ENCODE results near the gene DRD4. TPM values are rescaled to one million over a fixed set of nuclear protein-coding genes. Genes with fewer than 3 reads are reported as not detected.
"Not testable (repeated sequence)": the region's sequence is repeated elsewhere in the genome, so short reads cannot be mapped to it uniquely, and the experiment has no call there.

The DRD4 gene
- total RNA-seq, 1 donor from 2014 or later, result 1.2 TPM

DNA sequence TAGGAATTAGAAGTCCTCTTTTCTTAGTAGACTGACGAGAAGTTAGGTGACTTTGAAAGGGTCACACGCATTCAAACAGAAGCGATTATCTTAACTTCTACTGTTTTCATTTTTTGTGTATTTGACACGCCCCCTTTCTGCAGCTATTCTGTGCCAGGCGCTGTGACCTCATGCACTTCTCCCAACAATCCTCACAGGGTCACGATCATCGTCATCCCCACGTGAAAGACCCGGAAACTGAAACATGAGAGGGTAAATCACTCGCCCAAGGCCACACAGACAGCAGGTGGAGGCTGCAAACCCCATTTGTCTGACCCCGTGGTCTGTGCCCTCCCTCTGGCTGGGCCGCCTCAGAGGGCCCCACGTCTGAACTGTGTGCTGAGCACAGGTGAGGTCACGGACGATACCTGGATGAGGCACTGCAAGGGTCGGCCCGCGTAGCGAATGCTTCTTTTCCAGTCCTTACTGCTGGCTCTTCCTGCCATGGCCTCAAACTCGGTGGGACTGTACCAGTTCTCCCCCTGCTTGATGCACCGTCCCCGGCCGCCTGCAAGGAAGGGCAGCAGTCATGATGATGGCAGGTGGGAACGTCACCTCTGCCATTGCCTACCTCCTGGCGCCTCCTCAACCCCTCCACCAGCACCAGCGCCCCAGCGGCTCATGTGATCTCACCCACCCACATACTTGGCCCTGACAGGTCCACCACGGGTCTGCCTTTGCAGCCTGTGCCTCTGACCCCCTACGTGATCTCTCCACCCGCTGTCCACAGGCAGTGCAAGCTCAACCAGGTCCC lies 49.6 kb downstream of the DRD4 start:
- peaks cover 75% of the 10 kb centered on the region for H3K36me3 ChIP-seq
- no peak overlapping the region for H3K27ac ChIP-seq
- intact Hi-C loops (cut with DNase I), result no loop called here
- H3K9me3 ChIP-seq, result no peaks in the 10 kb centered on the region
- no peak for DNase-seq
- ATAC-seq, result no peak
- H3K4me3 ChIP-seq, result no peak overlapping the region
- TF ChIP-seq, protein P1, sequence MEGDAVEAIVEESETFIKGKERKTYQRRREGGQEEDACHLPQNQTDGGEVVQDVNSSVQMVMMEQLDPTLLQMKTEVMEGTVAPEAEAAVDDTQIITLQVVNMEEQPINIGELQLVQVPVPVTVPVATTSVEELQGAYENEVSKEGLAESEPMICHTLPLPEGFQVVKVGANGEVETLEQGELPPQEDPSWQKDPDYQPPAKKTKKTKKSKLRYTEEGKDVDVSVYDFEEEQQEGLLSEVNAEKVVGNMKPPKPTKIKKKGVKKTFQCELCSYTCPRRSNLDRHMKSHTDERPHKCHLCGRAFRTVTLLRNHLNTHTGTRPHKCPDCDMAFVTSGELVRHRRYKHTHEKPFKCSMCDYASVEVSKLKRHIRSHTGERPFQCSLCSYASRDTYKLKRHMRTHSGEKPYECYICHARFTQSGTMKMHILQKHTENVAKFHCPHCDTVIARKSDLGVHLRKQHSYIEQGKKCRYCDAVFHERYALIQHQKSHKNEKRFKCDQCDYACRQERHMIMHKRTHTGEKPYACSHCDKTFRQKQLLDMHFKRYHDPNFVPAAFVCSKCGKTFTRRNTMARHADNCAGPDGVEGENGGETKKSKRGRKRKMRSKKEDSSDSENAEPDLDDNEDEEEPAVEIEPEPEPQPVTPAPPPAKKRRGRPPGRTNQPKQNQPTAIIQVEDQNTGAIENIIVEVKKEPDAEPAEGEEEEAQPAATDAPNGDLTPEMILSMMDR (IDR thresholded peaks at IDR 0.05), result no peak
- H3K27me3 ChIP-seq, result no peaks in the 10 kb centered on the region
- H3K4me1 ChIP-seq, result no peaks in the 10 kb centered on the region

DNA sequence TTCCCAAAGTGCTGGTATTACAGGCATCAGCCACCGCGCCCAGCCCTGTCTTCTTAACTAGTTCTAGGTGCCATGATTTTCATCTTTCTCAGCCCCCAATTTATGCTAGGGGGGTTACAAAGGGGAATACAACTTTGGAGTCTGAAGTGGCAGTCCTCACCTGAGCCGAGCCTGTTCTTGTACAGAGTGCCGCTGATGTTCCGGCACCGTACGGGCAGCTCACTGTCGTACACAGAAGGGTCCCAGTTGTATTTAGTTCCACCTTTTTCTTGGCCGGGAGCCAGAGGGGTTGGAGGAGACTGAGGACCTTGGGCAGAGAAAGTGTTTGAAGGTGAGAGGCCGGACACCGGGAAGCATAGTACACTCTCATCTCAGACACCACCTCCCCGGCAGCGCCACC lies 50.7 kb downstream of the DRD4 start:
- DNase-seq (no peak), ATAC-seq (no peak)
- peaks cover 71% of the 10 kb centered on the region for H3K36me3 ChIP-seq

DNA sequence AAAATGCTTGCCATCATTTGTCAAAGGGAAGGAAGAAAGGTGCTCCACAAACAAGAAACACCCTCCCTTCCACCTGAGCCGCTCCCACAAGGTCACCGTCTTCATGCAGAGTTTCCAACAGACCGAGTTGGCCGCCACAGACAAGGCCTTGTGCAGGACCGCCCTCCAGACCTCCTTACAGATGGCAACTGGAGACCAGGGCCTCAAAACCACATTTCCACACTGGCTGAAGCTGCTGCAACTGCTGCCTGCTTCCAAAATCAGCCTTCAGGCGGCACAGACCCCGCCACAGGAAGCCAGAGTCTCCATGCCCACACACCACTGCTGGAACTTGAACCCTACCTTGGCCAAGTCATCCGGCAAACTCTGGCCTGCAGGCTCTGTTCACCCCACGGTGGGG lies 51.6 kb downstream of the DRD4 start:
- ATAC-seq (no peak), DNase-seq (no peak)
- H3K27me3 ChIP-seq, result no peaks in the 10 kb centered on the region
- H3K36me3 ChIP-seq, result peaks cover 64% of the 10 kb centered on the region
- H3K9me3 ChIP-seq, result no peaks in the 10 kb centered on the region
- no peak overlapping the region for H3K4me3 ChIP-seq
- no peak overlapping the region for H3K27ac ChIP-seq
- TF ChIP-seq, protein P1 (IDR thresholded peaks at IDR 0.05), result no peak
- peaks cover 10% of the 10 kb centered on the region for H3K4me1 ChIP-seq
- intact Hi-C loops (cut with DNase I), result no loop called here

More for the DNA sequence above, 50.7 kb downstream of the DRD4 start:
- no peak overlapping the region for H3K27ac ChIP-seq
- H3K9me3 ChIP-seq, result no peaks in the 10 kb centered on the region
- no peaks in the 10 kb centered on the region for H3K27me3 ChIP-seq
- no peak overlapping the region for H3K4me3 ChIP-seq
- intact Hi-C loops (cut with DNase I), result no loop called here
- TF ChIP-seq, protein P1 (IDR thresholded peaks at IDR 0.05), result no peak
- H3K4me1 ChIP-seq, result peaks cover under 1% of the 10 kb centered on the region

DNA sequence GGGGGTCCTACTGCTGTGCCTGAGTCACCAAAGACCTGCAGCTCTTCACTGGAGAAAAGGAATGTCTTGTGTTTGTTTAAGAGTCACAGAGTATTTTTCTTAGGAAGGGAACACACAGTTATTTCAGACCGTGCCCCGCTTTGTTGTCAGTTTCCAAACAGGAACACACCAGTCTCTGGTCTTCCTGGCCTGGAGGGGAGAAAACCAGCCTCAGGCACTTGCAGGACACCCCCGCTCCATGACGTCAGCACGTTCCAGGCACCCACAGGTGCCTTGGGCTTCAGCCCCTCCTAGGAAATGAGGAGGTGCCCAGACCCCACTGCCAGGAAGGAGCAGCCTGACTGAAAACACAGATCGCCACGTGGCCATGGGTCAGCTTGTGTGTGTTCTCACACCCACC lies 52.6 kb downstream of the DRD4 start:
- no peak overlapping the region for H3K27ac ChIP-seq
- DNase-seq, result no peak
- TF ChIP-seq, protein P1 (IDR thresholded peaks at IDR 0.05), result no peak
- peaks cover 13% of the 10 kb centered on the region for H3K4me1 ChIP-seq
- peak; percentile 33 for ATAC-seq
- H3K4me3 ChIP-seq, result no peak overlapping the region
- H3K27me3 ChIP-seq, result no peaks in the 10 kb centered on the region
- peaks cover 55% of the 10 kb centered on the region for H3K36me3 ChIP-seq
- intact Hi-C loops (cut with DNase I), result no loop called here
- H3K9me3 ChIP-seq, result no peaks in the 10 kb centered on the region

DNA sequence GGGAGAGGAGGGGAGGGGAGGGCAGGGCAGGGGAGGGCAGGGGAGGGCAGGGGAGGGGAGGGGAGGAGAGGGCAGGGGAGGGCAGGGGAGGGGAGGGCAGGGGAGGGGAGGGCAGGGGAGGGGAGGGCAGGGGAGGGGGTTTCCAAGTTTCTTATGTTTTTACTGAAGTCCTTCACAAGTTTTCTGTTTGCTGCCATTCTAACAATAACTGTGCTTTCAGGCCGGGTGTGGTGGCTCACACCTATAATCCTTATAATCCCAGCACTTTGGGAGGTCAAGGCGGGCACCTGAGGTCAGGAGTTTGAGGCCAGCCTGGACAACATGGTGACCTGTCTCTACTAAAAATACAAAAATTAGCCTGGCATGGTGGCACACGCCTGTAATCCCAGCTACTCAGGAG lies 53.2 kb downstream of the DRD4 start:
- peaks cover 13% of the 10 kb centered on the region for H3K4me1 ChIP-seq
- H3K9me3 ChIP-seq; H3K27me3 ChIP-seq; DNase-seq; H3K4me3 ChIP-seq; ATAC-seq; H3K27ac ChIP-seq; intact Hi-C loops (cut with DNase I): not testable (repeated sequence)
- peaks cover 49% of the 10 kb centered on the region for H3K36me3 ChIP-seq

Other genes with a start within 250 kb of the DRD4 start
- gene PKP3, start 243.1 kb upstream of the DRD4 start, total RNA-seq, result 40.4 TPM
- gene SIGIRR, start 222.3 kb upstream of the DRD4 start, total RNA-seq, result 80.9 TPM
- 22.4 TPM for gene ANO9, start 195.3 kb upstream of the DRD4 start, total RNA-seq
- gene PTDSS2, start 187.0 kb upstream of the DRD4 start, total RNA-seq, result 31.1 TPM
- gene RNH1, start 130.0 kb upstream of the DRD4 start, total RNA-seq, result 245 TPM
- 55.5 TPM for gene HRAS, start 101.7 kb upstream of the DRD4 start, total RNA-seq
- gene LRRC56, start 99.7 kb upstream of the DRD4 start, total RNA-seq, result 3.2 TPM
- gene LMNTD2, start 76.5 kb upstream of the DRD4 start, total RNA-seq, result 5.9 TPM
- gene RASSF7, start 76.3 kb upstream of the DRD4 start, total RNA-seq, result 76.7 TPM
- gene PHRF1, start 60.8 kb upstream of the DRD4 start, total RNA-seq, result 31.0 TPM
- gene IRF7, start 21.3 kb upstream of the DRD4 start, total RNA-seq, result 56.2 TPM
- not detected for gene CDHR5, start 12.3 kb upstream of the DRD4 start, total RNA-seq
- gene SCT, start 10.1 kb upstream of the DRD4 start, total RNA-seq, result not detected
- gene DEAF1, start 58.0 kb downstream of the DRD4 start, total RNA-seq, result 27.1 TPM
- 33.2 TPM for gene TMEM80, start 58.5 kb downstream of the DRD4 start, total RNA-seq
- gene EPS8L2, start 69.0 kb downstream of the DRD4 start, total RNA-seq, result 155 TPM
- gene TALDO1, start 110.2 kb downstream of the DRD4 start, total RNA-seq, result 196 TPM
- gene GATD1, start 140.2 kb downstream of the DRD4 start, total RNA-seq, result 62.5 TPM
- not detected for gene CEND1, start 152.8 kb downstream of the DRD4 start, total RNA-seq
- 20.8 TPM for gene SLC25A22, start 161.0 kb downstream of the DRD4 start, total RNA-seq
- gene PIDD1, start 168.0 kb downstream of the DRD4 start, total RNA-seq, result 13.1 TPM
- 1,548 TPM for gene RPLP2, start 172.7 kb downstream of the DRD4 start, total RNA-seq
- 143 TPM for gene PNPLA2, start 181.6 kb downstream of the DRD4 start, total RNA-seq
- gene CRACR2B, start 190.7 kb downstream of the DRD4 start, total RNA-seq, result 34.3 TPM
- 486 TPM for gene CD151, start 195.7 kb downstream of the DRD4 start, total RNA-seq
- 138 TPM for gene POLR2L, start 205.3 kb downstream of the DRD4 start, total RNA-seq
- 167 TPM for gene TSPAN4, start 205.6 kb downstream of the DRD4 start, total RNA-seq

All from upper lobe of right lung (tissue), 1 donor.